K562 (cell line): ENCODE data around the gene NRDE2. TPM values are rescaled to one million over a fixed set of nuclear protein-coding genes. Genes with fewer than 3 reads are reported as not detected.

Source experiments
- ATAC-seq: fragments of 200-7000 bp; cut with Tn5 transposase; 3 replicates; pipeline ENCODE4 v1.9.1; 2020; ENCODE audit warnings: moderate library complexity
- BruUV-seq: library from RNA; stranded (reverse); fragments of 400-500 nt; replicated peaks from 2 replicates; lab custom pipeline; 2021; lab: Mats Ljungman, UMichigan
- CTCF ChIA-PET: fragments of 300-600 bp; formaldehyde crosslinking; extraction: SDS; loops from one replicate; lab custom pipeline; 2021; ENCODE audit warnings: low intra/inter-chr PET ratio; lab: Yijun Ruan, JAX
- POLR2A ChIA-PET: fragments of 300-600, 350-650 bp; sonication (Branson Sonifier 250); formaldehyde crosslinking; extraction: SDS; loops from one replicate; lab custom pipeline; 2021; ENCODE audit warnings: antibody characterized with exemption, inconsistent platforms; lab: Yijun Ruan, JAX
- DNase-seq, 4 experiments: peaks; one replicate each; pipeline versions ENCODE4 v3.0.0 to v3.0.0-alpha.2; 2011 to 2018; ENCODE audit warnings: low spot score in 3 of 4, mixed read lengths in 3 of 4; ENCODE audit errors: extremely low read depth in 1 of 4
- FAIRE-seq: peaks from 2 replicates; lab custom pipeline; 2011; peaks lifted over from hg19 to GRCh38; lab: Jason Lieb, UNC
- H2AFZ ChIP-seq: 2 replicates; pipeline ENCODE4 v1.6.0; 2011; ENCODE audit warnings: low read depth, low read length, control low read depth, inconsistent platforms
- H3K27ac ChIP-seq: fragments of 200-600 bp; 3 replicates; pipeline ENCODE4 v1.8.0; 2011; ENCODE audit warnings: low read depth, mild to moderate bottlenecking, control low read depth, inconsistent platforms, low read length, moderate library complexity, mixed read lengths; ENCODE audit errors: extremely low read depth
- H3K27me3 ChIP-seq, 2 experiments: fragments of 300-600 bp in 1 of 2; 2 replicates in 1 of 2; 3 replicates in 1 of 2; pipeline versions ENCODE4 v1.6.0 to v1.8.0; 2011; ENCODE audit warnings: inconsistent platforms in 2 of 2, low read length in 2 of 2, mild to moderate bottlenecking in 1 of 2, mixed read lengths in 1 of 2, moderate library complexity in 1 of 2; ENCODE audit not compliant: control insufficient read depth in 2 of 2, insufficient read depth in 2 of 2
- H3K36me3 ChIP-seq: fragments of 300-600 bp; 3 replicates; pipeline ENCODE4 v1.8.0; 2011; ENCODE audit warnings: mild to moderate bottlenecking, low read length, inconsistent platforms; ENCODE audit not compliant: control insufficient read depth, insufficient read depth
- H3K4me1 ChIP-seq, 2 experiments: fragments of 200-600 bp in 1 of 2; replicated peaks in 1 of 2; 2 replicates in 1 of 2; 3 replicates in 1 of 2; pipeline versions ENCODE4 v1.5.1 to v1.8.0; 2011; ENCODE audit warnings: inconsistent platforms in 2 of 2, low read length in 2 of 2, mild to moderate bottlenecking in 1 of 2, mixed read lengths in 1 of 2, moderate library complexity in 1 of 2; ENCODE audit not compliant: control insufficient read depth in 2 of 2, insufficient read depth in 2 of 2
- H3K4me2 ChIP-seq: 2 replicates; pipeline ENCODE4 v1.6.1; 2011; ENCODE audit warnings: low read length, control low read depth, inconsistent platforms, mixed read lengths; ENCODE audit not compliant: insufficient read depth
- H3K4me3 ChIP-seq: fragments of 200-600 bp; sonication (generic), shearing (Covaris generic); 2 replicates; pipeline ENCODE4 v1.5.1; 2016; ENCODE audit warnings: control low read depth, inconsistent platforms
- H3K79me2 ChIP-seq: fragments of 200-600 bp; 3 replicates; pipeline ENCODE4 v1.8.0; 2011; ENCODE audit warnings: low read length, inconsistent platforms; ENCODE audit not compliant: control insufficient read depth, insufficient read depth
- H3K9ac ChIP-seq, 2 experiments: 2 replicates each; pipeline versions ENCODE4 v1.6.0 to v1.6.1; 2011; ENCODE audit warnings: low read depth in 2 of 2, low read length in 2 of 2, control low read depth in 1 of 2, inconsistent platforms in 1 of 2, mild to moderate bottlenecking in 1 of 2, mixed read lengths in 1 of 2; ENCODE audit not compliant: insufficient read depth in 1 of 2
- H3K9me1 ChIP-seq: one replicate; pipeline ENCODE4 v1.6.0; 2011; ENCODE audit warnings: inconsistent platforms, mild to moderate bottlenecking, low read length, moderate library complexity; ENCODE audit not compliant: control insufficient read depth, insufficient read depth
- H3K9me3 ChIP-seq: replicated peaks from 2 replicates; pipeline ENCODE4 v1.5.1; 2011; ENCODE audit warnings: low read depth, low read length, inconsistent platforms; ENCODE audit not compliant: control insufficient read depth, insufficient read depth
- H4K20me1 ChIP-seq: replicated peaks from 2 replicates; pipeline ENCODE4 v1.6.1; 2011; ENCODE audit warnings: low read length, inconsistent platforms, mixed read lengths; ENCODE audit not compliant: control insufficient read depth, insufficient read depth
- ARID1B ChIP-seq: fragments of 450-650 bp; IDR thresholded peaks from 2 replicates; pipeline ENCODE4 v1.6.1; 2016; ENCODE audit warnings: antibody characterized with exemption, mild to moderate bottlenecking, inconsistent platforms
- CEBPZ ChIP-seq: fragments of 150-350 bp; IDR thresholded peaks from 2 replicates; pipeline ENCODE4 v1.6.1; 2014; ENCODE audit warnings: low read depth, mild to moderate bottlenecking, low read length, borderline replicate concordance
- E2F3 ChIP-seq: fragments of 250-450 bp; sonication (Bioruptor Pico); IDR thresholded peaks from 2 replicates; pipeline ENCODE4 v1.4.0; 2020; ENCODE audit warnings: mild to moderate bottlenecking
- EP300 ChIP-seq: IDR thresholded peaks from 2 replicates; pipeline ENCODE4 v1.6.1; 2012; ENCODE audit warnings: low read length, improper control_type of control experiment
- ETS2 ChIP-seq: IDR thresholded peaks from 2 replicates; pipeline ENCODE4 v1.6.1; 2016; ENCODE audit warnings: borderline replicate concordance, missing genetic modification characterization, mild to moderate bottlenecking, moderate library complexity, missing compliant biosample characterization; ENCODE audit not compliant: poor library complexity, severe bottlenecking
- HDAC6 ChIP-seq: IDR thresholded peaks from 2 replicates; pipeline ENCODE4 v1.6.1; 2012; ENCODE audit warnings: low read depth, mild to moderate bottlenecking, control low read depth, inconsistent platforms, low read length, moderate library complexity
- TRIM24 ChIP-seq, 2 experiments: fragments of 450-650 bp; IDR thresholded peaks; 2 replicates each; pipeline ENCODE4 v1.6.1; 2016
- ZNF408 ChIP-seq: fragments of 250-450 bp; sonication (Bioruptor Pico); IDR thresholded peaks from 2 replicates; pipeline ENCODE4 v1.4.0; 2020; ENCODE audit warnings: low read depth, mild to moderate bottlenecking, moderate library complexity
- ZNF592 ChIP-seq: fragments of 450-650 bp; IDR thresholded peaks from 2 replicates; pipeline ENCODE4 v1.6.1; 2017; ENCODE audit warnings: antibody characterized with exemption, mild to moderate bottlenecking
- WGBS: fragments of 100-300 bp; shearing (Covaris generic); methylation state at CpG from one replicate; pipeline ENCODE4 v1.1.6; 2016; ENCODE audit warnings: low coverage, mixed read lengths; ENCODE audit not compliant: insufficient coverage; ENCODE audit errors: missing lambda C conversion rate; 5-methylcytosine and 5-hydroxymethylcytosine counted together
- in situ Hi-C: fragments of 300-500 bp; cut with MboI; formaldehyde crosslinking; loops from 4 replicates; pipeline ENCODE4 v1.15.0; 2018; ENCODE audit warnings: inconsistent platforms, mixed read lengths
- intact Hi-C: fragments of 100-400 bp; cut with micrococcal nuclease; formaldehyde crosslinking; loops from 2 replicates; pipeline ENCODE4 v1.14.2; 2022
- polyA plus RNA-seq, 8 experiments: library from polyadenylated mRNA; depleted of rRNA in 4 of 8; stranded (reverse) in 5 of 8; unstranded in 3 of 8; fragments of >200 nt; fragmentation: Nextera tagmentation in 2 of 8; fragmentation: Illumina TruSeq in 1 of 8; extraction: Ambion mirVana in 2 of 8; extraction: Trizol in 1 of 8; gene quantifications; 2 replicates each; pipeline versions ENCODE4 v1.2.1 to v1.2.3, GENCODE V29; 2011 to 2014; ENCODE audit warnings: inconsistent platforms in 1 of 8, missing spikeins in 1 of 8
- total RNA-seq, 7 experiments: library from RNA; depleted of rRNA in 6 of 7; stranded (reverse); fragments of >200 nt in 6 of 7; fragmentation: Illumina TruSeq in 2 of 7; extraction: Trizol in 2 of 7; gene quantifications; 2 replicates each; pipeline versions ENCODE4 v1.2.1 to v1.2.3, GENCODE V29; 2011 to 2021; ENCODE audit warnings: low replicate concordance in 1 of 7
- TF ChIP-seq, protein P1 (sequence below): fragments of 250-450 bp; sonication (Bioruptor Pico); IDR thresholded peaks from 2 replicates; pipeline ENCODE4 v1.4.0; 2020; ENCODE audit warnings: mild to moderate bottlenecking
- TF ChIP-seq, protein P2 (sequence below): fragments of 450-650 bp; IDR thresholded peaks from 2 replicates; pipeline ENCODE4 v1.6.1; 2016; ENCODE audit warnings: borderline replicate concordance

Gene NRDE2
- total and polyA plus RNA-seq, 9 of the 15 experiments (the other 6 are each of a cell fraction or from before 2014, with no cell fraction given), result 3.3 to 15.0 (median 8.4) TPM

GRCh38 chr14:90318016-90318415 lies 13.7 kb downstream of the NRDE2 start:
- Histone ChIP-seq H3K27me3 (no peaks in the 10 kb centered on the region), H3K4me2 (no peak overlapping the region), H3K79me2 (peaks cover 6% of the 10 kb centered on the region; the same call in 2 of the 3 replicates), H3K4me3 (no peak overlapping the region), H3K36me3 (peaks cover 32% of the 10 kb centered on the region; the same call in 2 of the 3 replicates), H3K9me1 (no peaks in the 10 kb centered on the region), H3K4me1 (no peaks in the 10 kb centered on the region; a peak in 1 of 5 replicates), H3K9me3 (no peaks in the 10 kb centered on the region), H3K9ac (no peak overlapping the region), H4K20me1 (no peaks in the 10 kb centered on the region), H3K27ac (no peak overlapping the region), H2AFZ (no peak overlapping the region)
- ATAC-seq (no peak), FAIRE-seq (no peak), DNase-seq (no peak)
- in situ Hi-C loops (no loop called here), intact Hi-C loops (no loop called here)
- BruUV-seq, result no TSS peak
- CTCF ChIA-PET, result no interaction called here
- POLR2A ChIA-PET, result interaction anchor here (1.1 kb wide), 1 partner anchor 66 kb away, joined by 3 read pairs; no protein-coding TSS in a partner anchor
- 69% methylated on average over 4 of the region's 4 CpGs for WGBS
- TF ChIP-seq ZNF408 (no peak), TRIM24 (IDR thresholded peaks at IDR 0.05) (no peak), ZNF592 (no peak), E2F3 (CRISPR knock-in tag) (no peak), EP300 (no peak), CEBPZ (no peak), HDAC6 (no peak), ETS2 (tag) (no peak), ARID1B (no peak)
- TF ChIP-seq, protein P1, sequence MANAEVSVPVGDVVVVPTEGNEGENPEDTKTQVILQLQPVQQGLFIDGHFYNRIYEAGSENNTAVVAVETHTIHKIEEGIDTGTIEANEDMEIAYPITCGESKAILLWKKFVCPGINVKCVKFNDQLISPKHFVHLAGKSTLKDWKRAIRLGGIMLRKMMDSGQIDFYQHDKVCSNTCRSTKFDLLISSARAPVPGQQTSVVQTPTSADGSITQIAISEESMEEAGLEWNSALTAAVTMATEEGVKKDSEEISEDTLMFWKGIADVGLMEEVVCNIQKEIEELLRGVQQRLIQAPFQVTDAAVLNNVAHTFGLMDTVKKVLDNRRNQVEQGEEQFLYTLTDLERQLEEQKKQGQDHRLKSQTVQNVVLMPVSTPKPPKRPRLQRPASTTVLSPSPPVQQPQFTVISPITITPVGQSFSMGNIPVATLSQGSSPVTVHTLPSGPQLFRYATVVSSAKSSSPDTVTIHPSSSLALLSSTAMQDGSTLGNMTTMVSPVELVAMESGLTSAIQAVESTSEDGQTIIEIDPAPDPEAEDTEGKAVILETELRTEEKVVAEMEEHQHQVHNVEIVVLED, result no peak
- TF ChIP-seq, protein P2, sequence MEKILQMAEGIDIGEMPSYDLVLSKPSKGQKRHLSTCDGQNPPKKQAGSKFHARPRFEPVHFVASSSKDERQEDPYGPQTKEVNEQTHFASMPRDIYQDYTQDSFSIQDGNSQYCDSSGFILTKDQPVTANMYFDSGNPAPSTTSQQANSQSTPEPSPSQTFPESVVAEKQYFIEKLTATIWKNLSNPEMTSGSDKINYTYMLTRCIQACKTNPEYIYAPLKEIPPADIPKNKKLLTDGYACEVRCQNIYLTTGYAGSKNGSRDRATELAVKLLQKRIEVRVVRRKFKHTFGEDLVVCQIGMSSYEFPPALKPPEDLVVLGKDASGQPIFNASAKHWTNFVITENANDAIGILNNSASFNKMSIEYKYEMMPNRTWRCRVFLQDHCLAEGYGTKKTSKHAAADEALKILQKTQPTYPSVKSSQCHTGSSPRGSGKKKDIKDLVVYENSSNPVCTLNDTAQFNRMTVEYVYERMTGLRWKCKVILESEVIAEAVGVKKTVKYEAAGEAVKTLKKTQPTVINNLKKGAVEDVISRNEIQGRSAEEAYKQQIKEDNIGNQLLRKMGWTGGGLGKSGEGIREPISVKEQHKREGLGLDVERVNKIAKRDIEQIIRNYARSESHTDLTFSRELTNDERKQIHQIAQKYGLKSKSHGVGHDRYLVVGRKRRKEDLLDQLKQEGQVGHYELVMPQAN, result no peak
